ENCODE measurements around the gene THAP12.

THAP12 gene

DNA sequence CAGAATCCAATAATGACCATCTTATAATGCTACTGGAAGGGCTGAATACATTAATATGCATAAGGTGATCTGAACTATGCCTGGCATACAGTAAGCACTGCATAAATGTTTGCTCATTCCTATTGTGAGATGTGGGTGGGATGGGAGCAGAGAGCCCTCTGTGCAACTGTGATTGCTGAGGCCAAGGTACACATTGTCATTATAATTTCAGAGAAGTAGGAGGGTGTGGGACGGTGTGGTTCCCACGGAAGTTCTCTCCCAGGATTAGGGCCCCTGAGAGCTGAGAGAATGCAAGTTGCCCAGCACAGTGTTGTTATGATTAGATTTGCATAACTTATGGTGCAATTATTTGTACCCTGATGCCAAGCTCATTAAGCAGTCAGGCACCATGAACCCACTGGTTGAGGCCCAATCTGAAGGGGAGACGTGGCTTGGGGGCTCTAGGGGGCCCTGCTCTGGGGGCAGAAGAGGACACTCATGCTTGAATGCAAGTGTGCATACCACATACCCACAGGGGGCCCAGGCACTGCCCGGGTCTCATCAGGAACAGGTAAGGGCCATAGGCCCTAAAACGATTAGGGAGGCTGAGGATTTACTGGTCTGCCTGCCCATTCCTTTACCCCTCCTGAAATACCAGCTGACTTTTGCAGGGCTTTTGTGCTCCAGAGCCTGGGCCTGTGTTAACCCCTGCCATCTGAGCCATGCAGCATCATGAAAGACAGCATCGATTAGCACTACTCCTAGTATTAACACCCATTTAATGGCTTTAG is 72.8 kb downstream of the THAP12 start:
- ATAC-seq: no peak
- Mint-ChIP-seq H3K27me3 (peaks cover 28% of the 10 kb centered on the region), H3K4me3 (no peak overlapping the region)

DNA sequence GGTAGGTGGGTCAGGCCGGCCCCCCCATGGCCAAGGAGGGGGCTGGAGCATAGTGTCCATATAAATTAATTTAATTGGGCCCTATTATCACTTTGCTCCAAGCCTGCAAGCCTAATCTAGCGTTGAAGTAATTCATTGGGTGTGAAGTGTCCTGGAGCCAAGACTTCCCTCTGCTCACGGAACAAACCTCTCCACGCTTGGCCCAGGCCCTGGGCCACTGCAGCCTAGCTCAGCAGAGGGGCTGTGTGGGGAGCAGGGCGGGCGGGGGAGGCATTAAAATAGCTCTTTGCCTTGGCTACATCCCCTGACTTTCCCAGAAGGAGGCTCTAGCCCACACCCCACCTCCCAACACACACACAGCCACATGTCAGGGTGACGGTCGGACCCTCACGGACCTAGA is 73.5 kb downstream of the THAP12 start:
- Mint-ChIP-seq H3K9me3 (no peaks in the 10 kb centered on the region), H3K4me1 (no peaks in the 10 kb centered on the region), H3K4me3 (no peak overlapping the region), H3K27ac (no peak overlapping the region), H3K27me3 (peaks cover 27% of the 10 kb centered on the region), H3K36me3 (no peaks in the 10 kb centered on the region)
- ATAC-seq: no peak

More for the DNA sequence above, 72.8 kb downstream of the THAP12 start:
- Mint-ChIP-seq H3K36me3 (no peaks in the 10 kb centered on the region), H3K9me3 (no peaks in the 10 kb centered on the region), H3K27ac (no peak overlapping the region), H3K4me1 (no peaks in the 10 kb centered on the region)

DNA sequence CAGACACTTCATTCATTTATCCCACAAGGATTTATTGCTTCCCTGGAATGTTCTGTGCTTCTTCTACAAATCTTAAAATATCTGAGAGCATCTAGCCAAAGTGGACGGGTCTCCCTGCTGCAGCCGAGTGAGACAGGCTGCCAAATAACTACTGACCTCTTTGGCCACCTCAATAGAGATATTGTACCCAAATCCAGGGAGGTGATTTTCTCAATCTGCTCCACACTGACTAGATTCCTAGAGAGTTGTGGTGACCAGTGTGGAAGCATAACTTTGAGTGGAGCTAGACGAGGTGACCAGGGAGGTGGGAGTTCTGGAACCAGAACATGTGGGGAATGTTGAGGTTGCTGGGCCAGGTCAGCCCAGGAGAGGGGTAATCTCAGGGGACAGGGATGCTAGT is 77.5 kb downstream of the THAP12 start:
- ATAC-seq: no peak
- Mint-ChIP-seq H3K27ac (no peak overlapping the region), H3K9me3 (no peaks in the 10 kb centered on the region)

DNA sequence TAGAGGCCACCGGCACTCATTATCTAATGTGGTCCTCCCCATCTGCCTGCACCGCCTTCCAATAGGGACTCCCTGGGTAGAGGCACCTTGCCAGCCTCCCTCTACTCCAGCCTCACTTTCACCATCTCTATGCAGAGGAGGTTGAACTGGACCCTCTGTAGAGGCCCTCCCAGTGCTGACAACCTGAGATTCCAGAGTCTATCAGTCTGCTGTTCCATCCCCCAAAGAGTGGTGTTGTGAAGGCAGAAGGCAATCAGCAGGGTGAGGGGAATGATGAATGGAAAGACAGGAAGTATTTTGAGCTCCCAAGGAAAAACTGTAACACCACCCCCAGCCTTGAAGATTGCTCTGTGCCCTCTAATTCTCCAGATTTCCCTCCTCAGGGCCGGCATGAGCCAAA is 77.9 kb downstream of the THAP12 start:
- H3K27ac Mint-ChIP-seq: no peak overlapping the region
- ATAC-seq: no peak
- H3K4me3 Mint-ChIP-seq: no peak overlapping the region
- H3K27me3 Mint-ChIP-seq: peaks cover 34% of the 10 kb centered on the region
- H3K36me3 Mint-ChIP-seq: no peaks in the 10 kb centered on the region
- no peaks in the 10 kb centered on the region for H3K9me3 Mint-ChIP-seq
- H3K4me1 Mint-ChIP-seq: no peaks in the 10 kb centered on the region

More for the DNA sequence above, 77.5 kb downstream of the THAP12 start:
- no peaks in the 10 kb centered on the region for H3K4me1 Mint-ChIP-seq
- H3K27me3 Mint-ChIP-seq: peaks cover 34% of the 10 kb centered on the region
- no peaks in the 10 kb centered on the region for H3K36me3 Mint-ChIP-seq
- H3K4me3 Mint-ChIP-seq: no peak overlapping the region

All from stimulated activated memory B cell treated with anti-CD40 and anti-IgM and Interleukin-4, amounts not matched to agents 10 μg/mL and 1 μg/mL and 100 μg/mL, for 72 hours (primary cell).